ENCODE data around the gene YIPF2.
"Not testable (repeated sequence)": the region's sequence is repeated elsewhere in the genome, so short reads cannot be mapped to it uniquely, and the experiment has no call there.

YIPF2 gene

GRCh38 chr19:10928563-10929401, at the start of gene YIPF2, which contains the start of gene TIMM29:
TSS of gene YIPF2 (minus strand) at chr19:10928639. CDS start at chr19:10928410, 229 bp downstream.
TSS of gene TIMM29 (plus strand) at chr19:10928811. CDS start at chr19:10928823, 12 bp downstream.
- DNase-seq, result peak; percentile 93

DNA sequence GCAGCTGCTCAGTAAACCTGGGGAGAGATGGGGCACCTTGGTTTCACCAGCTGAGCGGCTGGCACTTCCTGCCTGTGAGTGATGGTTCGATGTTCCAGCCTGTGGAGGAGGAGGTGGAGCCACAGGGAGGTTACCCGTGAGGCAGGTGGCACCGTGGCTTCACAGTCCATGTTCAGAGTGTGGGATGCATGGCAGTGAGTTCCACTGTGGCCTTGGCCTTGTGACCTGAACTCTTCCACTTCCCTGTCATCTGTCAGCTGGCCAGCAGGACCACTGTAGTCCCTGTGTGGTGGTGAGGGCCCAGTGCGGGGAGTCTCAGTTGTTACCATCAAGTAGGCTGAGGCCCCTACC, 49.3 kb upstream of the YIPF2 start:
- no peak for DNase-seq

DNA sequence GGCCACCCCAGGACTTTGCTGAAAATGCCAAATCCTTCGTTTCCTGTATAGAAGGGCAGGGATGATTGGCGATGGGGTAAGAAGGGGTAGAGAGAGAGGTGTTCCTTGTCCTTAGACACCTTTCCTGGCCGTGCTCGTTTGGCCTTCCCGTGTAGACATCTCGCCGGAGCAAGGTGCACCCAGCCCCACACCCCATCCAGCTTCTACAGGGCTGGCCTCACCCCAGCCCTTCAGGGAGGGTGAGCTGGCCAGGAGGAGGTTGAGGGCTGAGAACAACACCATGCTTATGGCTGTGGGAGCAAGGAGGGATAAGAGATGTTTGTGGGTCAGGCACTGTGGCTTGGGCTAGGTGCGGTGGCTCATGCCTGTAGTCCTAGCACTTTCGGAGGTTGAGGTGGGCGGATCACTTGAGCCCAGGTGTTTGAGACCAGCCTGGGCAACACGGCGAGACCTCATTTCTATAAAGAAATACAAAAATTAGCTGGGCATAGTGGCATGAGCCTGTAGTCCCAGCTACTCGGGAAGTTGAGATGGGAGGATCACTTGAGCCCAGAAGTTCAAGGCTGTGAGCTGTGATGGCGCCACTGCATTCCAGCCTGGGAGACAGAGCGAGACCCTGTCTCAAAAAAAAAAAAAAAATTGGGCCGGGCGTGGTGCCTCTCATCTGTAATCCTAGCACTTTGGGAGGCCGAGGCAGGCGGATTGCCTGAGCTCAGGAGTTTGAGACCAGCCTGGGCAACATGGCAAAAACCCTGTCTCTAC, 47.9 kb upstream of the YIPF2 start:
- no peak for DNase-seq

DNA sequence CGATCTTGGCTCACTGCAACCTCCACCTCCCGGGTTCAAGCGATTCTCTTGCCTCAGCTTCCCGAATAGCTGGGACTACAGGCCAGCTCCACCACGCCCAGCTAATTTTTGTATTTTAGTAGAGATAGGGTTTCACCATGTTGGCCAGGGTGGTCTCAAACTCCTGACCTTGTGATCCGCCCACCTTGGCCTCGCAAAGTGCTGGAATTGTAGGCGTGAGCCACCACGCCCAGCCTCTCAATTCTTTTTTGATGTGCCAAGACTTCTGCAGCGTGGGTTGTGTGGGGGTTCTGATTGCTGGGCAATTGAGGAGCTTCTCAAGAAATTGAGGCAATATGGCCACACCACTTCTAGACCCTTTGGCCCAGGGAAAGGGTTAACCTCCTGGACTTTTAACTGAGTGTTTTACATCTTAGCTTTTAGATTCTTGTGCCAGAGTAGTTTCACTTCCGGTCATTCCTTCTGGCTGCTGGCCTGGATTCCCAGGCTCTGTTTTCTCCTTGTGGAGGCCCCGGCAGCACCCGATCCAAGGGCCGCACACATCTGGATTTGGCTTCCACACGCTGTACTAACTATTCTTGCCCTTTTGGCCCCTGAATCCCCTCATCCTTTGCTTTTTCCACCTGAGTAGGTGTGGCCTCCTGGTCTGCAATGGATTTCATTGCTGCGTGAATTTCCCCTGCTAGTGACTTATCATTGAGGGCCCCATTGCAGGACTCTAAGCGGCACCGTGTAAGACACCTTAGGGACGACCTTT, 47.1 kb upstream of the YIPF2 start:
- no peak for DNase-seq

GRCh38 chr19:10971107-10971726, 42.8 kb upstream of the YIPF2 start:
- DNase-seq, result no peak

DNA sequence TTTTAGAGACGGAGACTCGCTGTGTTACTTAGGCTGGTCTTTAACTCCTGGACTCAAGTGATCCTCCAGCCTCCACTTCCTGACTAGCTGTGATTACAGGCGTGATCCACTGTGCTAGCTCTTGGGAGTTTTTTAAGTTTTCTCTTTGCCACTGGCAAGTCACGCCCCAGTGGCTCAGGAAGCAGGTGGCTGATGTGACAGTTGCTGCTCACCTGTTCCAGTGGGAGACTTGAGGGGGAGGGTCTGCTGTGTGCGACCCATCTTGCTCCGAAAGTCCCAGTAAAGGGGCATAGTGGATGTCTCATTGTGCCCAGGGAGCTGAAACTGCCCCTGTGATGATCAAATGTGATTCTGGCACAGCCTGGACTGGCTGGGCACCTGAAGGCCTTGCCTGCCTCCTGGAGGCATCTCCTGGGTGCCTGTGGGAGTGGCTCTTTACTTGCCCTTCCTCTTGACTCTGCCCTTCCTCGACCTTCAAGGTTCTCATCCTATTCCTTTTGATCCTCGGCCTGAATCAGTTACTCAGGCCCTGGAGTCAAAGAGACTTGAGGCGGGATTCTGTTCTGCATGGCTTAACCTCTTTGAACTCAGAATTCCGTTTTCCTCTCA, 40.2 kb upstream of the YIPF2 start:
- no peak for DNase-seq

GRCh38 chr19:10966809-10967208, 38.4 kb upstream of the YIPF2 start:
- no peak for DNase-seq

GRCh38 chr19:10965398-10965797, 37.0 kb upstream of the YIPF2 start:
- DNase-seq, result no peak

GRCh38 chr19:10964903-10965302, 36.5 kb upstream of the YIPF2 start:
- DNase-seq, result no peak

DNA sequence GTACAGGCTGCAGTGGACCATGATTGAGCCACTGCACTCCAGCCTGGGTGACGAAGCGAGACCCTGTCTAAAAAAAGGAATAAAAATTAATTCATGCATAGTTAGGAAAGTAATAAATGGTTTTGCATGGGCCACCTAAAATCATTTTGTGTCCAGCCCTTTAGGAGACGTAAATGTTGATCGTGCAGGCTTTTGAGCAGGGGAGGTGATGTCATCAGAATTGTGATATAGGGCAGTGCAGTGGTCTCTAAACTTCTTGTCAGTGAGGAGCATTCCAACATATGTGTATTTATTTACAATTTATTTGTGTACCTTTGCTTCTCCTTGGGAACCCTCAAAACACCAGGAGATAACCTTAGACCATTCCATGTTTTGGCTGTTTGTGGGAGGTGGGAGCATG, 35.4 kb upstream of the YIPF2 start:
- no peak for DNase-seq

GRCh38 chr19:10962863-10963262, 34.4 kb upstream of the YIPF2 start:
- DNase-seq, result no peak

DNA sequence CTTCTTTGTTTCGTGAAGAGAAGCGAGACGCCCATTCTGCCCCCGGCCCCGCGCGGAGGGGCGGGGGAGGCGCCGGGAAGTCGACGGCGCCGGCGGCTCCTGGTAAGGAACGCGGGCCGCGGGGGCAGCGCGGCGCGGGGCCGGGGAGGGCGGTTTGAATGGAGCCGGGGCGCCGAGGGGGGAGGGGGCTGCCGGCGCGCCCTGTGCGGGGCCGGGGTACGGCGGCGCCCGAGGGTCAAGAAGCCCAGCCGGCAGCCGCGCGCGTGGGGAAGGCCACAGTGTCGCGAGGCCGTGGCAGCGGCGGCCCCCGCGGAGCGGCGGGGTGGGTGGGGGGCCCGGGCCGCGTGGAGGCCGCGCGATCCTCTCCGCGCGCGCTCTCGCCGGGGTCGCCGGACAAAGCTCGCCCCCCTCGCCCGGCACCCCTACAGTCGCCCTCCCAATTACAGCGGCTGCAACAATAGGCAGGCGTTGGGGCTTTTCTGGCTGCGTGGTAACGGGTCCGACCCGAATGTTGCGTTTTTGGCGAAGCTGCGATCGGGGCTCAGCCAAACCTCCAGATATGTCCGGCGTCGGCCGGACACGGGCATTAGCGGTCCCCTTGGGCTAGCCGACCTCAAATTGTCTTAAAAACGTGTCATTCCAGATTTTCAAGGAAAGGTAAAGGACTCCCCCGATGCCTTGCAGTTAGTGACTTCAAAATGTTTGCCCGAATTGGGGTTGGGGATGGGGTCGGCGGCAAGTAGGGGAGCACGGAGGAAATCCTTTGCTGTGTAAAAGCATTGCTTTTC, 32.8 kb upstream of the YIPF2 start:
- DNase-seq, result peak; percentile 77

DNA sequence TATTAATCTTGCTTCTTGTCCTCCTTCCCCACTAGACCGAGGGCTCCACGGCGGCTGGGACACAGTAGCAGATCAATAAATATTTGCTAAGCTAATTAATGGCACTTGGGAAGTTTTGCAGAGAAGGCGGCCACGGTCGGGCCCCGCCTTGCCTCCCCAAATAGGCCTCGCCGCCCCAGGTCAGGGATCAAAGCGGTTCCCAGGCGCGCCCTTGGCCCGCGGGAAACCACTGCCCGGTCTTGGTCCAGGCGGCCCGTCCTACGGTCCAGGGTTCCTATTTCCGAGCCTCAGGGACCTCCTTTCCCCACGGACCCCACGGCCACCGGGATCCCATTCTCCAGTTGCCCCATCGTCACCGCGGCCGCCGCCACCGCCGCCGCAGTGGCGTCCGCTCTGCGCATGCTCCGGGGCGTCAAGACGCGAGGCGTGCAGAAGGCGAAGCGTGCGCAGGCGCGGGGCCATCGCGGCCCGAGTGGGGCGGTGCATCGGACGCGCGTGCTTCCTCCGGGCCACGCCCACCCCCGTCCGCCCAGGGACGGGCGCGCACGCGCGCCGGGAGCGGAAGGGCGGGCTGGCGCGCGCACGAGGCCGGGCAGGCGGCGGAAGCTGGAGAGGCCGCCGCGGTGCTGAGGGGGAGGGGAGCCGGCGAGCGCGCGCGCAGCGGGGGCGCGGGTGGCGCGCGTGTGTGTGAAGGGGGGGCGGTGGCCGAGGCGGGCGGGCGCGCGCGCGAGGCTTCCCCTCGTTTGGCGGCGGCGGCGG, 32.1 kb upstream of the YIPF2 start, which contains the start of gene SMARCA4:
TSS of gene SMARCA4 (plus strand) at position 717 of the 759 bp plus-strand sequence. CDS start 23,122 bp downstream, outside the sequence.
- DNase-seq, result peak; percentile 99

DNA sequence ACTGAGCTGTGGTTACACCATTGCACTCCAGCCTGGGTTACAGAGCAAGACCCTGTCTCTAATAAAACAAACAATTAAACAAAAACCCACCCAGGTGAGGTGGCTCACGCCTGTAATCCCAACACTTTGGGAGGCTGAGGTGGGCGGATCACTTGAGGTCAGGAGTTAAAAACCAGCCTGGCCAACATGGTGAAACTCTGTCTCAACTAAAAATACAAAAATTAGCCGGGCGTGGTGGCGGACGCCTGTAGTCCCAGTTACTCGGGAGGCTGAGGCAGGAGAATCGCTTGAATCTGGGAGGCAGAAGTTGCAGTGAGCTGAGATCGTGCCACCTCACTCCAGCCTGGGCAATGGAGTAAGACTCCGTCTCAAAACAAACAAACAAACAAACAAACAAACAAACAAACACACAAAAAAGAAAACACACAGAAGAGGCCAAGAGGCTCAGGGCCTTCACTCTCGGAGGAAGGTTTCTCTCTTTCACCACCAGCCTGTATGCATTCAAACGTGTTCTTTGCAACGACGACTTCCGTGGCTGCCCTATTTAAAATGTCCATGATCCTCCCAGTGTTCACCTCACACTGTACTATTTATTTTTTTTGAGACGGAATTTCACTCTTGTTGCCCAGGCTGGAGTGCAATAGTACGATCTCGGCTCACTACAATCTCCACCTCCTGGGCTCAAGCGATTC, 31.0 kb upstream of the YIPF2 start:
- DNase-seq, result not testable (repeated sequence)

DNA sequence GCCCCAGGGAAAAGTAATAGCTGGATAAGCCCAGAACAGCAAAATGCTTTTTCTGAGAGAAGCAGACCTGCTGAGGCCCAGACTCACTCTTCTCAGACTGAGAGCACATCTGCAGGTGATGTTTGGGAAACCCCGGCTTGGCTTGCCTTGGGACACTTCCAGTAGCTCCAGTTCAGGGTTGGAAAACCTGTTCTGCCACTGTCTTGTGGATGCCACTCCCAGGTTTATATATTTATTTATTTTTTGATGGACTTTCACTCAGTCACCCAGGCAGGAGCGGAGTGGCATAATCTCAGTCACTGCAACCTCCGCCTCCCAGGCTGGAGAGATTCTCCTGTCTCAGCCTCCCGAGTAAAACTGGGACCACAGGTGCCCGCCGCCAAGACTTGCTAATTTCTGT, 24.4 kb upstream of the YIPF2 start:
- no peak for DNase-seq

DNA sequence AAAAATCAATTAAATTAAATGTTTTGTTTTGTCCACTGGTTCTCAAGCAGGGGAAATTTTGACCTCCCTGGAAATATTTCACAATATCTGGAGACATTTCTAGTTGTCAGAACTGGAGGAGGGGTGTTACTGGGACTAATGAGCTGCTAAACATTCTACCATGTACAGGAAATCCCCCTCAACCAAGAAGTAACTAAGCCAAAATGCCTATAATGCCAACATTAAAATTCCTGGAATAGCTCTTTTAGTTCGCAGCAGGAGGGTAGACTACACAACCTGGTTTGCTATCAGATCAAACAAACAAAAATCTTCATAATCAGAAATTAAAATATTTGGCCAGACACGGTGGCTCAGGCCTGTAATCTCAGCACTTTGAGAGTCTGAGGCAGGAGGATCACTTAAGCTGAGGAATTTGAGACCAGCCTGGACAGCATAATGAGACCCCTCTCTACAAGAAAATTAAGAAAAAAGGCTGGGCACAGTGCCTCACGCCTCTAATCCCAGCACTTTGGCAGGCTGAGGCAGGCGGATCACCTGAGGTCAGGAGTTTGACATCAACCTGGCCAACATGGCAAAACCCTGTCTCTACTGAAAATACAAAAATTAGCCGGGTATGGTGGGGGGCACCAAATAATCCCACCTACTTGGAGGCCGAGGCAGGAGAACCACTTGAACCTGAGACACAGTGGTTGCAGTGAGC, 18.7 kb upstream of the YIPF2 start:
- no peak for DNase-seq

DNA sequence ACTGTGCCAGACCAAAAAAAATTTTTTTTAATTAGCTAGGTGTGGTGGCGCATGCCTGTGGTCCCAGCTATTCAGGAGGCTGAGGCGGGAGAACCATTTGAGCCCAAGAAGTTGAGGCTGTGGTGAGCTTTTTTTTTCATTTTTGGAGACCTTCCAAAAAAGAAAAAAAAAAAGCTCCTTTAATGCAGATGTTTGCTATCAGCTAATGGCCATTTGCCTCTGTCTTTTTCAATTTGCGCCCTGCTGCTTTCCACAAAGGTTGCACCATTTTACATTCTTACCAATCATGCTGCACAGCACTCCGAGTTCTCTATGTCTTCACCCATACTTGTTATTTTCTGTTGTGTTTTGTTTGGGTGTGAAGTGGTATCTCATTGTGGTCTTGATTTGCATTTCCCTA, 16.8 kb upstream of the YIPF2 start:
- DNase-seq, result no peak

- DNase-seq, result not testable (repeated sequence)
Observed at GRCh38 chr19:10943412-10943811, 15.0 kb upstream of the YIPF2 start.

- not testable (repeated sequence) for DNase-seq
Observed at GRCh38 chr19:10941649-10942048, 13.2 kb upstream of the YIPF2 start.
